HUES48 (cell line): Measurements from ENCODE around the gene FNDC3B.

Source experiments
- H3K27ac ChIP-seq: one replicate; pipeline ENCODE4 v1.7.0; 2013; ENCODE audit warnings: low read depth, low read length, inconsistent platforms
- H3K27me3 ChIP-seq: 2 replicates; pipeline ENCODE4 v1.6.1; 2013; ENCODE audit warnings: mild to moderate bottlenecking, low read length; ENCODE audit not compliant: control insufficient read depth, insufficient read depth
- H3K36me3 ChIP-seq: 2 replicates; pipeline ENCODE4 v1.6.1; 2013; ENCODE audit warnings: low read length; ENCODE audit not compliant: control insufficient read depth, insufficient read depth
- H3K4me1 ChIP-seq: 2 replicates; pipeline ENCODE4 v1.6.1; 2013; ENCODE audit warnings: mild to moderate bottlenecking, low read length; ENCODE audit not compliant: control insufficient read depth, insufficient read depth
- H3K4me3 ChIP-seq: 2 replicates; pipeline ENCODE4 v1.5.1; 2013; ENCODE audit warnings: mild to moderate bottlenecking, low read depth, low read length
- H3K9ac ChIP-seq: 2 replicates; pipeline ENCODE4 v1.6.1; 2013; ENCODE audit warnings: mild to moderate bottlenecking, low read depth, low read length, moderate library complexity
- H3K9me3 ChIP-seq: 2 replicates; pipeline ENCODE4 v1.6.1; 2013; ENCODE audit warnings: low read length; ENCODE audit not compliant: control insufficient read depth, insufficient read depth

FNDC3B gene

GRCh38 chr3:172175254-172175599, 135.8 kb downstream of the FNDC3B start:
- H3K9ac ChIP-seq = peak overlapping the region; percentile 44; the same call in 1 of the 2 replicates
- H3K27ac ChIP-seq = peak overlapping the region; percentile 95
- no peaks in the 10 kb centered on the region for H3K36me3 ChIP-seq
- H3K27me3 ChIP-seq = no peaks in the 10 kb centered on the region
- peak overlapping the region; percentile 22 for H3K4me3 ChIP-seq
- peaks cover 71% of the 10 kb centered on the region for H3K4me1 ChIP-seq
- no peaks in the 10 kb centered on the region for H3K9me3 ChIP-seq

- no peaks in the 10 kb centered on the region for H3K36me3 ChIP-seq
- no peak overlapping the region; the same call in 1 of the 2 replicates for H3K9ac ChIP-seq
- H3K27me3 ChIP-seq = no peaks in the 10 kb centered on the region
- no peaks in the 10 kb centered on the region for H3K9me3 ChIP-seq
- H3K27ac ChIP-seq = peak overlapping the region; percentile 95
- H3K4me3 ChIP-seq = no peak overlapping the region
- peaks cover 61% of the 10 kb centered on the region for H3K4me1 ChIP-seq
Measured at GRCh38 chr3:172176061-172176770, 136.8 kb downstream of the FNDC3B start.

GRCh38 chr3:172177046-172177445, 137.7 kb downstream of the FNDC3B start:
- Histone ChIP-seq H3K4me1 (peaks cover 56% of the 10 kb centered on the region), H3K36me3 (no peaks in the 10 kb centered on the region), H3K9ac (no peak overlapping the region), H3K4me3 (no peak overlapping the region), H3K9me3 (no peaks in the 10 kb centered on the region), H3K27me3 (no peaks in the 10 kb centered on the region), H3K27ac (no peak overlapping the region)

GRCh38 chr3:172177803-172178316, 138.5 kb downstream of the FNDC3B start:
- Histone ChIP-seq H3K4me3 (no peak overlapping the region), H3K4me1 (peaks cover 54% of the 10 kb centered on the region), H3K27ac (no peak overlapping the region), H3K9me3 (no peaks in the 10 kb centered on the region), H3K36me3 (no peaks in the 10 kb centered on the region), H3K9ac (no peak overlapping the region), H3K27me3 (no peaks in the 10 kb centered on the region)

GRCh38 chr3:172179680-172180399, 140.5 kb downstream of the FNDC3B start:
- H3K4me3 ChIP-seq = no peak overlapping the region
- H3K4me1 ChIP-seq = peaks cover 45% of the 10 kb centered on the region
- no peak overlapping the region for H3K27ac ChIP-seq
- H3K9me3 ChIP-seq = no peaks in the 10 kb centered on the region
- no peaks in the 10 kb centered on the region for H3K27me3 ChIP-seq
- no peak overlapping the region for H3K9ac ChIP-seq
- H3K36me3 ChIP-seq = no peaks in the 10 kb centered on the region

- Histone ChIP-seq H3K36me3 (no peaks in the 10 kb centered on the region), H3K27me3 (no peaks in the 10 kb centered on the region), H3K9ac (no peak overlapping the region), H3K27ac (no peak overlapping the region), H3K4me1 (peaks cover 38% of the 10 kb centered on the region), H3K4me3 (no peak overlapping the region), H3K9me3 (no peaks in the 10 kb centered on the region)
Measured at GRCh38 chr3:172180473-172180872, 141.1 kb downstream of the FNDC3B start.

GRCh38 chr3:172181932-172182586, 142.7 kb downstream of the FNDC3B start:
- H3K27ac ChIP-seq = peak overlapping the region; percentile 48

GRCh38 chr3:172182797-172183196, 143.4 kb downstream of the FNDC3B start:
- no peak overlapping the region for H3K4me3 ChIP-seq
- no peaks in the 10 kb centered on the region for H3K27me3 ChIP-seq
- H3K36me3 ChIP-seq = no peaks in the 10 kb centered on the region
- peak overlapping the region; percentile 48 for H3K27ac ChIP-seq
- no peak overlapping the region for H3K9ac ChIP-seq
- H3K4me1 ChIP-seq = peaks cover 18% of the 10 kb centered on the region
- no peaks in the 10 kb centered on the region for H3K9me3 ChIP-seq

More at GRCh38 chr3:172181932-172182586, 142.7 kb downstream of the FNDC3B start:
- Histone ChIP-seq H3K9me3 (no peaks in the 10 kb centered on the region), H3K9ac (no peak overlapping the region), H3K36me3 (no peaks in the 10 kb centered on the region), H3K27me3 (no peaks in the 10 kb centered on the region), H3K4me1 (peaks cover 22% of the 10 kb centered on the region), H3K4me3 (no peak overlapping the region)

- no peaks in the 10 kb centered on the region for H3K9me3 ChIP-seq
- H3K4me1 ChIP-seq = peaks cover 15% of the 10 kb centered on the region
- no peak overlapping the region for H3K27ac ChIP-seq
- no peak overlapping the region for H3K4me3 ChIP-seq
- H3K9ac ChIP-seq = no peak overlapping the region
- H3K36me3 ChIP-seq = no peaks in the 10 kb centered on the region
- no peaks in the 10 kb centered on the region for H3K27me3 ChIP-seq
Measured at GRCh38 chr3:172184106-172184822, 144.9 kb downstream of the FNDC3B start.

GRCh38 chr3:172185907-172186306, 146.5 kb downstream of the FNDC3B start:
- Histone ChIP-seq H3K9ac (no peak overlapping the region), H3K4me3 (no peak overlapping the region), H3K27ac (no peak overlapping the region), H3K27me3 (no peaks in the 10 kb centered on the region), H3K9me3 (no peaks in the 10 kb centered on the region), H3K4me1 (peaks cover 15% of the 10 kb centered on the region), H3K36me3 (no peaks in the 10 kb centered on the region)
